Fibroblast of lung (primary cell): Measurements from ENCODE around the gene TAS2R43. TPM values are rescaled to one million over a fixed set of nuclear protein-coding genes. Genes with fewer than 3 reads are reported as not detected.
"Not testable (repeated sequence)": the region's sequence is repeated elsewhere in the genome, so short reads cannot be mapped to it uniquely, and the experiment has no call there.

Source experiments
- DNase-seq, 2 donors: peaks; one replicate each; pipeline versions ENCODE4 v3.0.0 to v3.0.0-alpha.2; 2010; ENCODE audit warnings: low read depth in 2 of 2
- H2AFZ ChIP-seq: 2 replicates; pipeline ENCODE4 v1.5.1; 2012; ENCODE audit warnings: low read length, control low read depth, inconsistent platforms
- H3K27ac ChIP-seq: 2 replicates; pipeline ENCODE4 v1.5.1; 2011; ENCODE audit warnings: low read length, control low read depth; ENCODE audit not compliant: insufficient read depth
- H3K27me3 ChIP-seq: 2 replicates; pipeline ENCODE4 v1.5.1; 2011; ENCODE audit warnings: mild to moderate bottlenecking, low read length; ENCODE audit not compliant: control insufficient read depth, insufficient read depth
- H3K36me3 ChIP-seq: 2 replicates; pipeline ENCODE4 v1.5.1; 2011; ENCODE audit warnings: low read length; ENCODE audit not compliant: control insufficient read depth, insufficient read depth
- H3K4me1 ChIP-seq: 2 replicates; pipeline ENCODE4 v1.5.1; 2011; ENCODE audit warnings: low read length; ENCODE audit not compliant: control insufficient read depth, insufficient read depth; ENCODE audit errors: extremely low read depth
- H3K4me2 ChIP-seq: 2 replicates; pipeline ENCODE4 v1.5.1; 2011; ENCODE audit warnings: low read length, control low read depth; ENCODE audit not compliant: insufficient read depth; ENCODE audit errors: extremely low read depth
- H3K4me3 ChIP-seq, 4 experiments: fragments of 200-600 bp in 1 of 4; sonication (generic) in 1 of 4; replicated peaks in 1 of 4; 2 replicates each; pipeline ENCODE4 v1.5.1; 2011 to 2016; ENCODE audit warnings: low read length in 4 of 4, low read depth in 3 of 4, mild to moderate bottlenecking in 3 of 4, control low read depth in 2 of 4, inconsistent platforms in 1 of 4, mixed read lengths in 1 of 4; ENCODE audit not compliant: insufficient read depth in 1 of 4; ENCODE audit errors: control extremely low read depth in 1 of 4
- H3K79me2 ChIP-seq: 2 replicates; pipeline ENCODE4 v1.5.1; 2012; ENCODE audit warnings: mild to moderate bottlenecking, low read length, inconsistent platforms; ENCODE audit not compliant: control insufficient read depth, insufficient read depth
- H3K9ac ChIP-seq: 2 replicates; pipeline ENCODE4 v1.5.1; 2011; ENCODE audit warnings: mild to moderate bottlenecking, low read length, control low read depth; ENCODE audit not compliant: insufficient read depth
- H3K9me3 ChIP-seq: 2 replicates; pipeline ENCODE4 v1.5.1; 2012; ENCODE audit warnings: low read depth, low read length; ENCODE audit not compliant: control insufficient read depth, insufficient read depth
- H4K20me1 ChIP-seq: 2 replicates; pipeline ENCODE4 v1.5.1; 2011; ENCODE audit warnings: low read length; ENCODE audit not compliant: control insufficient read depth, insufficient read depth; ENCODE audit errors: extremely low read depth
- CTCF ChIP-seq, 2 donors: IDR thresholded peaks in 1 of 2; conservative IDR thresholded peaks in 1 of 2; 1 replicate in 1 of 2; 2 replicates in 1 of 2; pipeline ENCODE4 v1.5.1; 2011 to 2012; ENCODE audit warnings: low read length in 2 of 2, control low read depth in 1 of 2, inconsistent platforms in 1 of 2, low read depth in 1 of 2, mild to moderate bottlenecking in 1 of 2
- EZH2 ChIP-seq: IDR thresholded peaks from 2 replicates; pipeline ENCODE4 v1.5.1; 2012; ENCODE audit warnings: low read length, control low read depth, mild to moderate bottlenecking; ENCODE audit errors: missing control alignments
- polyA plus RNA-seq, 2 donors: library from polyadenylated mRNA; depleted of rRNA in 1 of 2; stranded (reverse) in 1 of 2; unstranded in 1 of 2; fragments of >200 nt; gene quantifications; 2 replicates each; pipeline ENCODE4 v1.2.1, GENCODE V29; 2011 to 2012; ENCODE audit warnings: missing spikeins in 1 of 2
- total RNA-seq: library from RNA; depleted of rRNA; stranded (reverse); fragments of >200 nt; gene quantifications from 2 replicates; pipeline ENCODE4 v1.2.1, GENCODE V29; 2014

Gene TAS2R43
- total and polyA plus RNA-seq, 2 donors (not counting 1 experiment from before 2014, with no cell fraction given) = 0.99 TPM; not detected in 1

GRCh38 chr12:11070999-11071398 is 21.1 kb downstream of the TAS2R43 start:
- no peak overlapping the region for H3K27ac ChIP-seq
- H3K27me3 ChIP-seq = no peaks in the 10 kb centered on the region
- H3K4me1 ChIP-seq = no peaks in the 10 kb centered on the region
- no peak overlapping the region for H3K4me2 ChIP-seq
- H3K9ac ChIP-seq = no peak overlapping the region
- no peaks in the 10 kb centered on the region for H3K9me3 ChIP-seq
- no peaks in the 10 kb centered on the region for H3K79me2 ChIP-seq
- DNase-seq = no peak
- no peak overlapping the region for H3K4me3 ChIP-seq
- no peaks in the 10 kb centered on the region for H4K20me1 ChIP-seq
- H2AFZ ChIP-seq = no peak overlapping the region
- no peaks in the 10 kb centered on the region for H3K36me3 ChIP-seq
- TF ChIP-seq EZH2 = no peak
- no peak for TF ChIP-seq CTCF (conservative IDR thresholded peaks at IDR 0.05 in 1 of 2, IDR thresholded peaks at IDR 0.05 in 1 of 2; ENCODE audit: low read depth in 1 of 2, low read length in 2 of 2)

- Histone ChIP-seq H3K36me3 (no peaks in the 10 kb centered on the region), H3K9ac (no peak overlapping the region), H3K27me3 (no peaks in the 10 kb centered on the region), H4K20me1 (no peaks in the 10 kb centered on the region), H3K4me2 (no peak overlapping the region), H3K9me3 (no peaks in the 10 kb centered on the region), H2AFZ (no peak overlapping the region), H3K27ac (no peak overlapping the region), H3K4me1 (no peaks in the 10 kb centered on the region), H3K4me3 (no peak overlapping the region), H3K79me2 (no peaks in the 10 kb centered on the region)
- no peak for DNase-seq
- no peak for TF ChIP-seq EZH2
- TF ChIP-seq CTCF (conservative IDR thresholded peaks at IDR 0.05 in 1 of 2, IDR thresholded peaks at IDR 0.05 in 1 of 2; ENCODE audit: low read depth in 1 of 2, low read length in 2 of 2) = no peak
Observed at GRCh38 chr12:11069854-11070365, 22.2 kb downstream of the TAS2R43 start.

GRCh38 chr12:11067514-11067913 is 24.6 kb downstream of the TAS2R43 start:
- no peak overlapping the region for H2AFZ ChIP-seq
- no peak overlapping the region for H3K9ac ChIP-seq
- H3K27me3 ChIP-seq = no peaks in the 10 kb centered on the region
- H3K36me3 ChIP-seq = no peaks in the 10 kb centered on the region
- no peaks in the 10 kb centered on the region for H4K20me1 ChIP-seq
- no peaks in the 10 kb centered on the region for H3K9me3 ChIP-seq
- peak; percentile 15 to 57 for DNase-seq
- H3K4me3 ChIP-seq = no peak overlapping the region
- H3K4me1 ChIP-seq = no peaks in the 10 kb centered on the region
- H3K79me2 ChIP-seq = no peaks in the 10 kb centered on the region
- TF ChIP-seq CTCF (conservative IDR thresholded peaks at IDR 0.05 in 1 of 2, IDR thresholded peaks at IDR 0.05 in 1 of 2; ENCODE audit: low read depth in 1 of 2, low read length in 2 of 2) = no peak
- TF ChIP-seq EZH2 = no peak
- H3K27ac ChIP-seq = no peak overlapping the region
- no peak overlapping the region for H3K4me2 ChIP-seq

- H3K4me3 ChIP-seq, H4K20me1 ChIP-seq, H3K36me3 ChIP-seq, H3K27ac ChIP-seq, H3K9ac ChIP-seq, H3K4me2 ChIP-seq, H3K27me3 ChIP-seq, H2AFZ ChIP-seq, DNase-seq, H3K4me1 ChIP-seq, H3K79me2 ChIP-seq, H3K9me3 ChIP-seq: not testable (repeated sequence)
Observed at GRCh38 chr12:11062194-11062593, 29.9 kb downstream of the TAS2R43 start, which contains the start of gene TAS2R46. TSS of gene TAS2R46 (minus strand) at chr12:11062294. CDS start at chr12:11062294, 0 bp downstream.
